GM18526 (cell line): ENCODE results near the gene ALG3.
A peak's percentile ranks its signal among the peaks of the same experiment; 100 is the strongest.

ENCODE experiments used
- POLR2A ChIP-seq: IDR thresholded peaks from 3 replicates; pipeline ENCODE4 v1.6.1; 2011; ENCODE audit not compliant: insufficient read length; ENCODE audit errors: extremely low read depth

Gene ALG3

GRCh38 chr3:184248454-184249411, at the start of gene ALG3:
TSS of gene ALG3 (minus strand) at chr3:184248962. CDS start at chr3:184248940, 22 bp downstream.
- TF ChIP-seq POLR2A: peak; percentile 96

DNA sequence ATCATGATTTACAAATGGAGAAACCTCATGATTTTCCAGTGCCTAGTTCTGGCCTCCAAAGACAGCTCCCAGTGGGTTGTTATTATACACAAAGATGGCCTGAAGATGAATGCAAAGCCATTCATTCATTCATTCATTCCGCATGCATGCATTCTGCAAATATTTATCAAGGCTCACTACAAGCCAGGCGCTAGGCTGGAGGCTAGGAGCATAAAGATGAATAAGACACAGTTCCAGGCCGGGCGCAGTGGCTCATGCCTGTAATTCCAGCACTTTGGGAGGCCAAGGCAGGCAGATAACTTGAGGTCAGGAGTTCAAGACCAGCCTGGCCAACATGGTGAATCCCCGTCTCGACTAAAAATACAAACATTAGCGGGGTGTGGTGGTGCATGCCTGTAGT, 47.9 kb upstream of the ALG3 start:
- TF ChIP-seq POLR2A: no peak

GRCh38 chr3:184295771-184296170, 47.0 kb upstream of the ALG3 start:
- no peak for TF ChIP-seq POLR2A

GRCh38 chr3:184291738-184292445, 43.1 kb upstream of the ALG3 start:
- TF ChIP-seq POLR2A: no peak

GRCh38 chr3:184291044-184291737, 42.4 kb upstream of the ALG3 start:
- TF ChIP-seq POLR2A: no peak

- TF ChIP-seq POLR2A: no peak
Observed at GRCh38 chr3:184290331-184290730, 41.6 kb upstream of the ALG3 start.

DNA sequence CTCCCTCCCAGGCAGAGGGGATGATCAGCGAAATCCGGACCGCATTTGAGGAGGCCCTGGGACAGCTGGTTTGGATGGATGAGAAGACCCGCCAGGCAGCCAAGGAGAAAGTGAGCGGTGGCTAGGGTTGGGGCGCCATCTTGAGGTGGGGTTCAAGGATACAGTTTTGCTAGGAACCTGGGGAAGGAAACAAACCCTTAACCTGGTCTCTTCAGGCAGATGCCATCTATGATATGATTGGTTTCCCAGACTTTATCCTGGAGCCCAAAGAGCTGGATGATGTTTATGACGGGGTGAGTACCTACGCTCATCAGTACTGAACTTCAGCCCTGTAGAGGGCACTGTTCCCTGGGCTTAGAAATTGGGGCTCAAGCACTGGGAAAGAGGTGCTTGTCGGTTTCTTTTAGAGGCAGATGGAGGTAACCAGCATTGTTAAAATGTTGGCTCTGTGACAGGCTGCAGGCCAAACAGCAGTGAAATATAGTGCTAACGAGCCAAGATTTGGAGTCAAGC, 40.7 kb upstream of the ALG3 start:
- no peak for TF ChIP-seq POLR2A

- TF ChIP-seq POLR2A: no peak
Observed at GRCh38 chr3:184284696-184285095, 35.9 kb upstream of the ALG3 start.

DNA sequence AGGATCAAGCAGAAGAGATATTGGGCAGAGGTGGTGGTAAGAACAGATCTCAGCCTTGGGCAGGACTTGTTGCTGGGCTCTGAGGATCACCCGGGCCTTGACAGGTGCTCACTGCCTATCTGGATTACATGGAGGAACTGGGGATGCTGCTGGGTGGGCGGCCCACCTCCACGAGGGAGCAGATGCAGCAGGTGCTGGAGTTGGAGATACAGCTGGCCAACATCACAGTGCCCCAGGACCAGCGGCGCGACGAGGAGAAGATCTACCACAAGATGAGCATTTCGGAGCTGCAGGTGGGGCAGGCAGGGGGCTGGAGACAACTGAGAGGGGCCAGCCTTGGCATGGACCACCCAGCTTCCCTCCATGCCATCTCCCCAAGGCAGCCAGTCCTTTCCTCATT, 34.9 kb upstream of the ALG3 start:
- no peak for TF ChIP-seq POLR2A

DNA sequence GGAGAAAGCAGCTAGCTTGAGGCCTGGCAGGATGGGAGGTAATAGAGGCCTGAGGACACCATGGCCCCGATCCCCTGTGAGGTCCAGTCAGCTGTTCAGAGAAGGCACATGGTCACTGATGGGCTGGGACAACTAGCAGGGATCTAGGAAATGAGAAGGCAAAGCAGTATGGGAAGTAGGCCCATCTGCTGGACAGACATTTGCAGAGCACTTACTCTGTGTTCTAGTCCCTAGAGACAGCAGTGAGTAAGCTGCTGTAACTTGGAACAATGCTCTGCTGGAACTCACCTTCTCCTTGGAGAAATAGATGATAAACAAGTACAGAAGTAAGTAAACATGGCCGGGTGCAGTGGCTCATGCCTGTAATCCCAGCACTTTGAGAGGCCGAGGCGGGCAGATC, 34.2 kb upstream of the ALG3 start:
- TF ChIP-seq POLR2A: no peak

DNA sequence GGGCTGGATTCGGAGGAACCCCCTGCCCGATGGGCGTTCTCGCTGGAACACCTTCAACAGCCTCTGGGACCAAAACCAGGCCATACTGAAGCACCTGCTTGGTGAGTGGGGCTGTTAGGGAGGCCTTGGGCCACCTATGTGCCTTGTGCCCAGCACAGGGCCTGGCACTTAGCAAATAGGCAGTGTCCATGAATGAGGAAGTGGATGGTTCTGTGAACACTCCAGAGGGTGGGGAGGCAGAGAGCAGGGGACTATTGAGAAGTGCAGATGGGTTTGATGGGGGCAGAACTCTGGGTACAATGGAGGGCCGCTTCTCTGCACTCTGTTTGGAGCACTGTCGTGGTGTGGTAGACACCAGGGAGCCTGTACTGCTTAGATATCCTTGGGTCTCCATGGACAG, 28.6 kb upstream of the ALG3 start:
- TF ChIP-seq POLR2A: no peak

GRCh38 chr3:184275961-184276910, 27.5 kb upstream of the ALG3 start, which contains the start of gene ECE2:
TSS of gene ECE2 (plus strand) at chr3:184276022. CDS start at chr3:184276154, 132 bp downstream.
- TF ChIP-seq POLR2A: no peak

DNA sequence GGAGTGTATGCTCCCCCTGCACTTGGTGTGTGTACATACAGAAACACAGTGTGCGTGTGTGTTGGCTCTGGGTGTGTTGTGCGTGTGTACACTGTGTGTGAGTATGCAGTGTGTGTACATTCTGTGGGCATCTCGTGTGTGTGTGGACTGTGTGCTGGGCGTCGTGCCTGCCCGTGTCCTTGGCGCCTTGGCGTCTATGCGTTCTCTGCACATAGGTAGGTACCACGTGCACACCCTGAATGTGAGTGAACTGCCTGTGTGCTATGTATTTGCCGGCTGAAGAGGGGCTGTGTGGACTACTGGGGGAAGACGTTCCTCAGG, 26.6 kb upstream of the ALG3 start:
- TF ChIP-seq POLR2A: no peak

- TF ChIP-seq POLR2A: no peak
Observed at GRCh38 chr3:184272269-184272668, 23.5 kb upstream of the ALG3 start.
